Caco-2 (cell line): ENCODE measurements around the gene CAMK1D. TPM values are rescaled to one million over a fixed set of nuclear protein-coding genes. Genes with fewer than 3 reads are reported as not detected.

ENCODE experiments used
- BruUV-seq: library from RNA; stranded (reverse); fragments of 400-500 nt; replicated peaks from 2 replicates; lab custom pipeline; 2021; lab: Mats Ljungman, UMichigan
- CTCF ChIA-PET: fragments of 300-600 bp; sonication (Branson Sonifier 250); formaldehyde crosslinking; loops from one replicate; lab custom pipeline; 2022; ENCODE audit warnings: antibody characterized with exemption; lab: Charles Lee
- POLR2A ChIA-PET: fragments of 300-600 bp; sonication (Branson Sonifier 250); formaldehyde crosslinking; loops from one replicate; lab custom pipeline; 2022; ENCODE audit warnings: antibody characterized with exemption; lab: Charles Lee
- DNase-seq, 2 experiments: peaks; one replicate each; pipeline versions ENCODE4 v3.0.0 to v3.0.0-alpha.2; 2020 to 2022
- H3K27me3 ChIP-seq: replicated peaks from 2 replicates; pipeline ENCODE4 v1.6.0; 2011; ENCODE audit warnings: low read length; ENCODE audit not compliant: control insufficient read depth, insufficient read depth
- H3K36me3 ChIP-seq: 2 replicates; pipeline ENCODE4 v1.5.1; 2011; ENCODE audit warnings: low read length; ENCODE audit not compliant: control insufficient read depth, insufficient read depth
- H3K4me1 ChIP-seq: fragments of 250-450 bp; sonication (Bioruptor Pico); 2 replicates; pipeline ENCODE4 v1.5.1; 2020; ENCODE audit warnings: mild to moderate bottlenecking
- H3K4me3 ChIP-seq: 2 replicates; pipeline ENCODE4 v1.5.1; 2011; ENCODE audit warnings: low read depth, mild to moderate bottlenecking, control low read depth, low read length
- H3K9me3 ChIP-seq: fragments of 250-450 bp; sonication (Bioruptor Pico); 2 replicates; pipeline ENCODE4 v1.5.1; 2020; ENCODE audit warnings: mild to moderate bottlenecking, moderate library complexity
- H3K27ac Mint-ChIP-seq: one replicate; pipeline ENCODE4 v1.8.0; 2022; ENCODE audit warnings: mixed read lengths; ENCODE audit not compliant: unreplicated experiment
- H3K27me3 Mint-ChIP-seq: one replicate; pipeline ENCODE4 v1.8.0; 2022; ENCODE audit warnings: mixed read lengths; ENCODE audit not compliant: insufficient read depth, unreplicated experiment
- H3K36me3 Mint-ChIP-seq: one replicate; pipeline ENCODE4 v1.8.0; 2022; ENCODE audit warnings: mild to moderate bottlenecking, mixed read lengths; ENCODE audit not compliant: insufficient read depth, unreplicated experiment
- H3K4me1 Mint-ChIP-seq: one replicate; pipeline ENCODE4 v1.8.0; 2022; ENCODE audit warnings: low read depth, mixed read lengths; ENCODE audit not compliant: unreplicated experiment
- H3K4me3 Mint-ChIP-seq: one replicate; pipeline ENCODE4 v1.8.0; 2022; ENCODE audit warnings: mild to moderate bottlenecking, moderate library complexity, mixed read lengths; ENCODE audit not compliant: unreplicated experiment
- H3K9me3 Mint-ChIP-seq: one replicate; pipeline ENCODE4 v1.8.0; 2022; ENCODE audit warnings: mixed read lengths; ENCODE audit not compliant: unreplicated experiment
- CTCF ChIP-seq, 2 experiments: fragments of 200-600 bp in 1 of 2; IDR thresholded peaks; 1 replicate in 1 of 2; 2 replicates in 1 of 2; pipeline versions ENCODE4 v1.5.1 to v1.8.0; 2011 to 2022; ENCODE audit warnings: antibody characterized with exemption in 1 of 2, control low read depth in 1 of 2, inconsistent platforms in 1 of 2, low read depth in 1 of 2, low read length in 1 of 2, mild to moderate bottlenecking in 1 of 2, moderate library complexity in 1 of 2; ENCODE audit not compliant: insufficient read depth in 1 of 2, severe bottlenecking in 1 of 2, unreplicated experiment in 1 of 2
- intact Hi-C: fragments of 100-400 bp; cut with micrococcal nuclease; formaldehyde crosslinking; loops from one replicate; pipeline ENCODE4 v1.10.0; 2022; ENCODE audit not compliant: unreplicated experiment
- total RNA-seq: library from RNA; stranded (reverse); gene quantifications from 2 replicates; pipeline ENCODE4 v1.2.3, GENCODE V29; 2022

CAMK1D gene
- total RNA-seq, 1 experiment from 2014 or later: 10.9 TPM

GRCh38 chr10:12479437-12479844 lies 130.1 kb downstream of the CAMK1D start:
- BruUV-seq: no TSS peak
- CTCF ChIA-PET: no interaction called here

GRCh38 chr10:12479924-12480323 lies 130.6 kb downstream of the CAMK1D start:
- H3K4me1 Mint-ChIP-seq: peaks cover 3% of the 10 kb centered on the region
- Histone ChIP-seq H3K4me3 (no peak overlapping the region), H3K4me1 (no peaks in the 10 kb centered on the region), H3K27me3 (no peaks in the 10 kb centered on the region), H3K9me3 (peaks cover 7% of the 10 kb centered on the region; the same call in 1 of the 2 replicates), H3K36me3 (no peaks in the 10 kb centered on the region)
- ChIA-PET POLR2A (no interaction called here), CTCF (no interaction called here)
- H3K27ac Mint-ChIP-seq: no peak overlapping the region
- BruUV-seq: no TSS peak
- H3K36me3 Mint-ChIP-seq: no peaks in the 10 kb centered on the region
- H3K27me3 Mint-ChIP-seq: no peaks in the 10 kb centered on the region
- intact Hi-C loops: no loop called here
- H3K9me3 Mint-ChIP-seq: peaks cover 12% of the 10 kb centered on the region
- DNase-seq: no peak
- H3K4me3 Mint-ChIP-seq: no peak overlapping the region
- TF ChIP-seq CTCF (IDR thresholded peaks at IDR 0.05; ENCODE audit: insufficient read depth in 1 of 2, low read depth in 1 of 2, low read length in 1 of 2, severe bottlenecking in 1 of 2, unreplicated experiment in 1 of 2): no peak

More at GRCh38 chr10:12479437-12479844, 130.1 kb downstream of the CAMK1D start:
- H3K36me3 ChIP-seq: no peaks in the 10 kb centered on the region
- H3K27me3 Mint-ChIP-seq: no peaks in the 10 kb centered on the region
- POLR2A ChIA-PET: no interaction called here
- H3K4me3 Mint-ChIP-seq: no peak overlapping the region
- peaks cover 7% of the 10 kb centered on the region; the same call in 1 of the 2 replicates for H3K9me3 ChIP-seq
- H3K9me3 Mint-ChIP-seq: peaks cover 12% of the 10 kb centered on the region
- H3K27ac Mint-ChIP-seq: no peak overlapping the region
- no peak overlapping the region for H3K4me3 ChIP-seq
- H3K4me1 ChIP-seq: no peaks in the 10 kb centered on the region
- H3K27me3 ChIP-seq: no peaks in the 10 kb centered on the region
- TF ChIP-seq CTCF (IDR thresholded peaks at IDR 0.05; ENCODE audit: insufficient read depth in 1 of 2, low read depth in 1 of 2, low read length in 1 of 2, severe bottlenecking in 1 of 2, unreplicated experiment in 1 of 2): no peak
- H3K4me1 Mint-ChIP-seq: no peaks in the 10 kb centered on the region
- H3K36me3 Mint-ChIP-seq: no peaks in the 10 kb centered on the region
- intact Hi-C loops: no loop called here
- no peak for DNase-seq

- no peak overlapping the region for H3K4me3 Mint-ChIP-seq
- H3K27ac Mint-ChIP-seq: no peak overlapping the region
- H3K9me3 Mint-ChIP-seq: peaks cover 12% of the 10 kb centered on the region
- no peaks in the 10 kb centered on the region for H3K36me3 Mint-ChIP-seq
- Histone ChIP-seq H3K9me3 (peaks cover 7% of the 10 kb centered on the region; the same call in 1 of the 2 replicates), H3K36me3 (no peaks in the 10 kb centered on the region), H3K4me3 (no peak overlapping the region), H3K4me1 (no peaks in the 10 kb centered on the region), H3K27me3 (no peaks in the 10 kb centered on the region)
- TF ChIP-seq CTCF (IDR thresholded peaks at IDR 0.05; ENCODE audit: insufficient read depth in 1 of 2, low read depth in 1 of 2, low read length in 1 of 2, severe bottlenecking in 1 of 2, unreplicated experiment in 1 of 2): no peak
- ChIA-PET POLR2A (no interaction called here), CTCF (no interaction called here)
- no peak for DNase-seq
- no peaks in the 10 kb centered on the region for H3K27me3 Mint-ChIP-seq
- intact Hi-C loops: no loop called here
- H3K4me1 Mint-ChIP-seq: peaks cover 8% of the 10 kb centered on the region
- BruUV-seq: no TSS peak
Observed at GRCh38 chr10:12480440-12480839, 131.1 kb downstream of the CAMK1D start.
